Activated CD4-positive, alpha-beta T cell treated with anti-CD3 and anti-CD28 coated beads for 4 hours (primary cell): ENCODE data around the gene HSPA8.
"Not testable (repeated sequence)": the region's sequence is repeated elsewhere in the genome, so short reads cannot be mapped to it uniquely, and the experiment has no call there.

Source experiments
- DNase-seq, 2 donors: peaks; one replicate each; pipeline ENCODE4 v3.0.0-alpha.2; 2020

HSPA8 gene

DNA sequence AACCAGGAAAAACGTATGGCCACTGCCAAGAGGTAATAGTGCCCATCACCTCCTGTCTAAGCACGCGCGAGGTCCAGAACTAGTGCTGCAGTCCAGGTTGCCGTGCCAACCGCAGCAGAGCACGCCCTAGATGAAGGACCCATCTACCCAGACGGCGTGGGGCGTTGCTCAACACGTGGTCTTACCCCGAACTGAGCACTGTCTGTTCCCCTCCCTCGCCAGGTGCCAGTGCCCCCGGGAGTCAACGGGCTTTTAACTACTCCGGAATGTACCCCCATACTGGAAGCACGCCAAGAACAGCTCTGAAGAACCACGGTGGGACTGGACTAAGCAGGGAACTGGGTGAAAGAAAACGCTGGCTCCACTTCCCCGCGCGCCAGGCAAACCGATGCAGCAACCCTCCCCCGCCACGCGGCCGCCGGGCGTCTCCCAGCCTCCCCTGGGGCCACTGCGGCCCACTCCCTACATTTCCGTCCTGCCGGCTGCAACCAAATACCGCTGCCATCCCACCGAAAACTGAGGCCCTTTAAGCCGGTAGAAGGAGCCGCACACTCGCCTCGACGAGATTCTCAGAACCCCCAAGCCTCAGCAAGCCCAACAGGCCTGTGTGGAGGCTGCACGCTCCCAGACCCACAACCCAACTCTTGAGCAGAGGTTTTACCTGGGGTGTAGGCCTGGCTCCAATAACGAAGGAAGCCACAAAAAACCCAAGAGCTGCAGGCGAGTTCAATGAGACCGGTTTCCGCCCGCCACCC lies at the start of gene HSPA8:
TSS of gene HSPA8 (minus strand) at position 734 of the 755 bp plus-strand sequence. CDS start 812 bp downstream, outside the sequence.
- DNase-seq = peak; percentile 58 to 70

DNA sequence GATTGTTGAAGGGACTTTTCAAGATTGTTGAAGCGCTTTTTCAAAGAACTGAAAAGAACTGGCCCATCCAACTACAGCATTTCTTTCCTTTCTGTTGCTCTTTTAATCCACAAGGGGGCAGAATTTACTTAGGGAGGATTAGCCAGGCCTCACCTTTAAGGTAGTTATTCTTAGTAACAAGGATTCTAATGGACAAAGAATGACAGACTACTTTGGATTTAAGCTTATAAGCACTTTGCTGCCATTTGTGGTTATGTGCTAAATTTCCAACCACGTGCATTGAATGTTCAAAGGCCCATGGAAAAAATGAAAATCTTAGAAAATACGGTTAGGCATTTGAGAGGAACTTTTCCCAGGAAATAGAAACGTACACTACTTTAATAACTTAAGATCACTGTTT lies 49.5 kb upstream of the HSPA8 start:
- DNase-seq = no peak

DNA sequence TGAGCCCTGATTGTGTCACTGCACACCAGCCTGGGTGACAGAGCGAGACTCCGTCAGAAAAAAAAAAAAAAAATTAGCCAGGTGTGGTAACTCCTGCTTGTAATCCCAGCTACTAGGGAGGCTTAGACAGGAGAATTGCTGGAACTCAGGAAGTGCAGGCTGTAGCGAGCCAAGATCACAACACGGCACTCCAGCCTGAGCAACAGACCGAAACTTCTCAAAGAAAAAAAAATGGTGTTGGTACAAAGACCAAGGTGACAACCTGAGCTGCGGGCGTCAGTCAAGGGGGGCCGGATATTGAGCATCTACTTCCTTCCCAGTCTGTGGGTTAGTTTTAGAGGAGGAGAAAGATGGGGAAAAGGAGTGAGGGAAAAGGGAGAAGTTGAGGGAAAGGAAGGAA lies 48.5 kb upstream of the HSPA8 start:
- DNase-seq = no peak

DNA sequence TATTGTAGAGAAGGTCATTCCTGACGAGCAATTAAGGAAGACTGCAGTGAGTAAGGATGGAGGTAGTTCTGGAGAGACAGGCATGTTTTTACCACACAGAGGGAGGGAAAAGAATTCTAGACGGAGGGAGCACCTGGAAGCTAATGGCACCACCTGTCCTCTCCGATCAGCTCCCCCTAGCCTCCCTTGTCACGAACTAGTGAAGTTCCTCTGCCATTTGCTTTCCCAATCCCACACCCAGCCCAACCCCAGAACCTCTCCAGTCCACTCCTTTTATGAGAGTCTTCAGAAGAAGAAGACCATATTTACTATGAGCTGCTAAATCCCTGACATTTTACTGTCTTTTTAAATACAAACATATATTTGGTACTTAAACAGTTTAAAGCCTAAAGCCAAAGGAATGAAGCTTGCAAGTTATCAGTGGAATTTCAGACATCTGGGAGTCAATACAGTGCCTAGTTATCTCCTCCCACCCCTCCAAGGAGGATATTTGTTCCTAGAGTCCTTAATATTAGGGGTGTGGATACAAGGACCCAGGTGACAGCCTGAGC lies 46.1 kb upstream of the HSPA8 start:
- no peak for DNase-seq

DNA sequence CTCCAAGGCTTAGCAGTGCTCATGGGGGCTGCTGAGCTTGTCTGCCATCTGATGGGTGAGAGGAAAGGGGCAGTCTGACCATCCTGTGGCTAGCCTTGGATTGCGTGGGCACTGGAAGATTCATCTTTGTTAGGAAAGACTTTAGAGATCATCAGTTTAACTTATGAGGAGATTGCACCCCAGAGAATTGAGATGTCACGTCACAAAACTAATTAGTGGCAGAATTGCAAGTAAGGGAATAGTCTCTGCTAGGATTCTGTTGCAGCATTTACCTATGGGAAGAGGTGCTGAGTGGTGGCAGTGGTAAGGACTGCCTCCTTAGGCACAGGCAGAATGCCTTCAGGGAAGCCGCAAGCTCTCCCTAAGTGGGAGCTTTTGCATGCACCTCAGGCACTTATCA lies 42.8 kb upstream of the HSPA8 start:
- no peak for DNase-seq

DNA sequence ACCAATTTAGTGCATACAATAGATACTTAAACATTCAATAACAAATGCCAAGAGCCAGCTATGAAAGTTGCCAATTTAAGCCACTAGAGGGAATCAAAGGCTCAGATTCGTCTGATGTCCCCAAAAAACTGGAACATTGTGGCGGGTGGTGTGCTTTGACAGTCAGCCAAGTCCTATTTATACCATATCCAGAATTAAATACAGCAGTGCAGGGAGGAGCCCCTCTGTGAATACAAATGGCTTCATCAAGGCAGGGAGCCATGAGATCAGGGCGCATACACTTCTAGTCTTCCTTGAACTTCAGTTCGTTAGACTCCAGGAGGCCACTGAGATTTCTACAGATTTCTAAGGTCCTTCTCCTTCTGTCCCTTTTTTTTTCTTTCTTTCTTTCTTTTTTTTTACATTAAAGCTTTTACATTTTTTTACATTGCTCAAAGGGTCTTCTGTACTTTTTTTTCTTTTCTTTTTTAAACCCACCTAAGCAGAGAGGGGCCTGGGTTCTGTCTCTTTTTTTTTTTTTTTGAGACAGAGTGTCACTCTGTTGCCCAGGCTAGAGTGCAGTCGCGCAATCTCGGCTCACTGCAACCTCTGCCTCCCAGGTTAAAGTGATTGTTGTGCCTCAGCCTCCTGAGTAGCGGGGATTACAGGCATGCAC lies 41.5 kb upstream of the HSPA8 start:
- DNase-seq = peak; percentile 19 to 36

DNA sequence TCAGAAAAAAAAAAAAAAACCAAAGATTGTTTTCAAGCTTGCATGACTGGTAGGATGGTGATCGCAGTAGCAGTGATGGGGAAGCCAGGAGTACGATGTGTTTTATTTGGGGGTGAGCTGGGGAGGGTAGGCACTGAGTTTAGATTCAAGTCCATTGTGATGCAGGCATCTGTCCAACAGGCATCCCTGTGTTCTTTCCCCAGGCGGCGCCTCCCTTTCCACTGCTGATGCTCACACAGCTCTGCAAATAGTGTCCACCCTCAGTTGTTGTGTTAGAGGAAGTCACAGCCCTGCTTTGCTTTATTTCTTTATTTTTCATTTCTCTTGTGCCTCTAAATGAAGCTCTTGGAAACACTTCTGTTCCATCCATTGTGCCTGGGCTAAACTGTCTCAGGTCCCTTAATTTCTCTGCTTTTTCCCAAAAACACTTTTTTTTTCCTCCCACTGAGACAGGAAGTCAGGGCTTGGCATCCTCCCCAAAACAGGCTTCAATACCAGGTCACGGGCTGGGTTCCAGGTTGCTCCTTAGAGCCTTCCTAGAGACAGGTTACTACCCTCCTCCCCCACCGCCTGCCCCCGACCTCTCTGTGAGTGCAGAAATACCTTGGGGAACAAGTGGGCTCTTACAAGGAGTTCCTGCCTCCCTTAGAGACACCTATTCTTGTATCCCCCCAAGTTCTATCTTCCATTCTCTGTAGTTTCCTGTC lies 38.6 kb upstream of the HSPA8 start:
- DNase-seq = no peak

DNA sequence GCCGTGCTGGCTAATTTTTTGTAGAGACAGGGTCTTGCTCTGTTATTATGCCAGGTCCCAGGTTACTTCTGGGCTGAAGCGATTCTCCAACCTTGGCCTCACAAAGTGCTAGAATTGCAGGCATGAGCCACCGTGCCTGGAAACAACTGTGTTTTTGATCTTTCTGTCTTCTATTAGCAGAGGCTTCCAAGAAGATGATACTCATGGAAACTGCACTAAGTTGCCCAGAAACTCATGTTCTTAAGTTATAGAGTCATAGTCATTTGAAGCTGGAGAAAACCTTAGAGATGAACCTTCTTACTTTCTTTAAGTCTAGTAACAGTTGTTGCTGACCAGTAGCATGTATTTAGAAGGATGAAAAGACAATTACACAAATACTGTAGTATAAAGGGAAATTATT lies 37.1 kb upstream of the HSPA8 start:
- no peak for DNase-seq

DNA sequence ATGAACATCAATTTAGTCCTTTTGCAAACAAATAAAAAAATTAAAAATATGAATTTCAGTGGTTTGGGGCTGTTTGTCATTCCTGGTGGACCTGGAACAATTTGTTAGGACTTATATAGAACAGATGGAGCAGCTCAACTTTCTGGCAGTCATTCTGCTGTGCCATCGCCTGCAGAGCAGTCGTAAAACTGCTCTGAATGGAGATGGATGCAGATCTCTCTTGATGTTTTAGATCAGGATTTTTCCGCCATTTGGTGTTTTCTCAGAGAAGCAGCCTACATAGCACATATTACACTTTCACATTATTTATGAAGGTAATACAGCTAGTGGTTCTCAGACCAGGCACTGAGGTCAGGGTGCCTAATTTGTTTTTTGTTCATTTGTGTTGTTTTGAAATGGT lies 31.8 kb upstream of the HSPA8 start:
- no peak for DNase-seq

DNA sequence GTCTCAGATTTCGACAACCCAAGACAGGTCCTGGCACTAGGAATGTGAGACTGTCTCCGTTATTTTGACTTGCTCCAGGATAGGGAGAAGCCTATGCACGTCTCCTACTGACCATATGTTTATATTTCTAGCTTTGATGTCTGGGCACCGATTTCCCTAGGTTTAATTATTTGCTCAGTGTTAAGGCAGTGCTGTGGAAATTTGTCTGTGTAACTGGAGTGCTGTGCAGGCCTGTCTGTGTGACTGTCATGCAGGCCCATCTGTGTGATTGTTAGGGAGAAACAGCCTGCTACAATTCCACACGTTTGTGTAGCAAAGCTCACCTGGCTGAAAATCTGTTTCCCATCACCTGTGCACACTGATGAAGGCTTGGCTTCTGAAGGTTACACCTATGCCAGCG lies 29.6 kb upstream of the HSPA8 start:
- no peak for DNase-seq

DNA sequence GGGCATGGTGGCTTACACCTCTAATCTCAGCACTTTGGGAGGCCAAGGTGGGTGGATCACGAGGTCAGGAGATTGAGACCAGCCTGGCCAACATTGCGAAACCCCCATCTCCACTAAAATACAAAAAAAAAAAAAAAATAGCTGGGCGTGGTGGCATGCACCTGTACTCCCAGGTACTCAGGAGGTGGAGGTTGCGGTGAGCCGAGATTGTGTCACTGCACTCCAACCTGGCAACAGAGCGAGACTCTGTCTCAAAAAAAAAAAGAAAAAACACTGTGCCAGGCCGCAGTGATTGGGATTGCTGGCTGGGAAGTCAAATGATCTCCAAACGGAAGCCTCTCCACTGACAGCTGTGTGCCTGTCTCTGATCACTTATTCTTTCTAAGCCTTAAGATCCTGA lies 28.2 kb upstream of the HSPA8 start:
- not testable (repeated sequence) for DNase-seq

DNA sequence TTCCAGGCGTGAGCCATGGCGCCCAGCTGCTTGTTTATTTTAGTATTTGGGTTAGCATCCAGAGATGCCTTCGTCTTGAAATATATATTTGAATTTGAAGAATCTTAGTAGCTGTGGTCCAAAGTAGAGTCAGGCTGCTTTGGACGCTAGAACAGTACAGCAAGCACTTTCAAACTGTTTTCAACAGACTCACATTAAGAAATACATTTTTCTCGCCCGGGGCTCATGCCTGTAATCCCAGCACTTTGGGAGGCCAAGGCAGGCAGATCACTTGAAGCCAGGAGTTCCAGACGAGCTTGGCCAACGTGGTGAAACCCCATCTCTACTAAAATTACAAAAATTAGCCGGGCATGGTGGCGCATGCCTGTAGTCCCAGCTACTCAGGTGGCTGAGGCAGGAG lies 27.0 kb upstream of the HSPA8 start:
- not testable (repeated sequence) for DNase-seq

DNA sequence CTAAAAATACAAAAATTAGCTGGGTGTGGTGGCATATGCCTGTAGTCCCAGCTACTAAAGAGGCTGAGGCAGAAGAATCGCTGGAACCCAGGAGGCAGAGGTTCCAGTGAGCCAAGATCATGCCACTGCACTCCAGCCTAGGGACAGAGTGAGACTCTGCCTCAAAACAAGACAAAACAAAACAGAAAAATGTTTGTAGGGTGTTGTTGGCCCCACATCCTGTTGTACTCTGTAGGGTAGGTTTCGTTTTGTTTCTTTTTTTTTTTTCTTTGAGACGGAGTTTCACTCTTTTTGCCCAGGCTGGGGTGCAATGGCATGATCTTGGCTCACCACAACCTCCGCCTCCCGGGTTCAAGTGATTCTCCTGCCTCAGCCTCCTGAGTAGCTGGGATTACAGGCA lies 25.7 kb upstream of the HSPA8 start:
- DNase-seq = not testable (repeated sequence)

DNA sequence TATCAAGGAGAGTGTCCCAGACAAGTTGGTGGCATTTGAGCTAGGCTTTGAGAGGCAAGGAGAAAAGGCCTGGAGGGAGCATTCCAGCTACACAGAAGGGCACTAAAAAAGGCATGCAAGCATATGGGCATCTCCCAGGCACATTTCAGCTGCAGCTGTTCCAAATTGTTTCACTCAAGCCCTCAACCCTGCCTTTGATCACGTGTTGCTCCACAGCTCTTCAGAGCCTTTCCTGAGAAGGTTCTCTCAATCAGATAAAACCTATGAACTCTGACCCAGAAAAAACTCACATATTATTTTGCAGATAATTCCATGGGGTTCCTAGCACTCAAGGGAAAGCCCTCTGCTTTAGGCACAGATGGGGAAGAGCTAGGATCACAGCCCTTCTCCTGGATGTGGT lies 24.4 kb upstream of the HSPA8 start:
- DNase-seq = no peak

DNA sequence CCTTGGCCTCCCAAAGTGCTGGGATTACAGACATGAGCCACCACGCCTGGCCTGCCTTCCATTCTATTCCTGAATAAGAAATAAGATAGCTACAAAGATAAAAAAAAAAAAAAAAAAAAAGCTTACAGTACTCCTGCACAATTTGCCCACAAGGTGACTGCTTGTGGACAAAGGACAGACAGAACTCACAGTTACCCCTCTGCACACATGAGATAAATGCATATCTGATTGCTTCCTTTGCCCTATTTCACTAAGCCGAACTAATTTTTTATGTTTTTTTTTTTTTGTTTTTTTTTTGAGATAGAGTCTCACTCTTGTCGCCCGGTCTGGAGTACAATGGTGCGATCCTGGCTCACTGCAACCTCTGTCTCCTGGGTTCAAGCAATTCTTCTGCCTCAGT lies 23.6 kb upstream of the HSPA8 start:
- no peak for DNase-seq

DNA sequence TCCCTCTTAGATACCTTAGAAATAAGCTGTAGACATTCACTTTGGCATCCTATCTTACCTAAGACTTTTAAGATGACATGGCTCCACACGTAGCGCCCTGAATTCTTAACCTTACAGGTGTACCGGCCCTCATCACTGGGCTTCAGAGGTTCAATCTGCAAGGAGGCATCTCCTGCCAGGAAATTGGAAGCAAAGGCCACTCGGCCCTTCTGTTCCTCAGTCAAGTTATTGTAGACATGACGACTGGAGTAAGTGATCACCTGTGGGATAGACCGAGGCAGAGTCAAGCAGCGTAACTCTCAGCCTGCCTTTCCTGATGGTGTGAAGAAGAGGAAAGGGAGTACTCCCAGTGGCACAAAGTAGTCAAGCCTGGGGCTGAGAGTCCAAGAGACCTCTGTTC lies 22.5 kb upstream of the HSPA8 start:
- no peak for DNase-seq

DNA sequence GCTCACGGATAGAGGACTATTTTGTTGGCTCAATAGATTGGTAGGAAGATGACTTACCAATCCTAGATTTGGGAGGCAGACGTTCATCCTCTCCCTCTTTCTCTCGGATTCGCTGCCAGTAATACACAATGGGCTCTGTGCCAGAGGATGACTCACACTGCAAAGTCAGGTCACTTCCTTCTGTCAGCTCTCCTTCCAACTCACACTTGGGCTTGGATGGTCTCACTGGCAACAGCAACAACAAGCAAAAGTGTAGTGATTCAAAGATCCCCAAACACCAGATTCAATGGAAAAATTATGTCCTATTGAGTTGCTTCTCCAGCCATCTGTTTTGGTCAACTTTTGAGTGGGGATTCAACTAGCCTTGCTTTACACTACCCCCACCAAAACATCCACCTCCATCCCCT lies 21.7 kb upstream of the HSPA8 start:
- peak; percentile 73 to 75 for DNase-seq

DNA sequence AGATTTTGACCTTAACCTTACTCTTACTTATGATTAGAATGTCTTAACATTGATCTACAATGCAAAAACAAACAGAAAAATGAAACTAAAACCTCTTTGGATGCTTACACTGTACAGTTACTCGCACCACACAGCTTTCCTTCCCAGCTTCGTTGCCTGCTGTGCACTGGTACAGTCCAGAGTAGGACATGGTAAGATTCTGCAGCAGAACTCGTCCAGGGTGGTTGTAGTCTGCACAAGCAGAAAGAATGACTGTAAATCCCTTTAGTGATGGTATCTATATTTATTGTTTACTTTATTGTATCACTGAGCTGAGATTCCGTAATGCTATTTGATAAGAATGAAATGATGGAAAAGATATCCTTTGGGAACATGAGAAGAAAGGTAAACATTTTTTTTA lies 21.0 kb upstream of the HSPA8 start:
- DNase-seq = no peak

DNA sequence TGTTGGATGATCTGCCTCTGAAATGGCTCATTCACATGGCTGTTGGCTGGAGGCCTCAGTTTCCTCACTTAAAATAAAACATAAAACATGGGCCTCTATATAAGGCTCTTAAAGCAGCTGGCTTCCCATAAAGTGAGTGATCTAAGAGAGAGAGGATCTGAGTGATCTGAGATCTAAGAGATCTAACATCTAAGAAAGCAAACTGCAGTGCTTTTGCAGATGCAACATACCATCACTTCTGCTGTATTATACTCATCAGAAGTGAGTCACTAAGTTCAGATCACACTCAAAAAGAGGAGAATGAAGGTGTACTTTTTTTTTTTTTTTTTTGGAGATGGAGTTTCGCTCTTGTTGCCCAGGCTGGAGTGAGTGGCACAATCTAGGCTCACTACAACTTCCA lies 18.1 kb upstream of the HSPA8 start:
- no peak for DNase-seq

DNA sequence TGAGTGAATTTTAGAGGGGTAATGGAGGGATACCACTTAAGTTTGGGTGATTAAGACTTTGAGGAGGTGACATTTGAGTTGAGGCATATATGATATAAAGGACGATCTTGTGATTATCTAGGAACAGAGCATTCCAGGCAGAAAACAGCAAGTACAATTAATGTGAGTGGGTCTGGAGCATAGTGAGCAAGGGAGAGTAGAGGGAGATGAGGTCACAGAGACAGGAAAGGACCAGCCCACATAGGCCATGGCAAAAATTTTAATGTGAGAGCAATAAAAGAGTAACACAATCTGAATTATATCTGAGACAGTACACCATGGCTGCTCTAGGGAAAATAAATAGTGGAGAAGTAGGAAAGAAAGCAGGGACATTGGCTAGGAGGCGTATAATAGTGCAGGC lies 14.5 kb upstream of the HSPA8 start:
- no peak for DNase-seq

DNA sequence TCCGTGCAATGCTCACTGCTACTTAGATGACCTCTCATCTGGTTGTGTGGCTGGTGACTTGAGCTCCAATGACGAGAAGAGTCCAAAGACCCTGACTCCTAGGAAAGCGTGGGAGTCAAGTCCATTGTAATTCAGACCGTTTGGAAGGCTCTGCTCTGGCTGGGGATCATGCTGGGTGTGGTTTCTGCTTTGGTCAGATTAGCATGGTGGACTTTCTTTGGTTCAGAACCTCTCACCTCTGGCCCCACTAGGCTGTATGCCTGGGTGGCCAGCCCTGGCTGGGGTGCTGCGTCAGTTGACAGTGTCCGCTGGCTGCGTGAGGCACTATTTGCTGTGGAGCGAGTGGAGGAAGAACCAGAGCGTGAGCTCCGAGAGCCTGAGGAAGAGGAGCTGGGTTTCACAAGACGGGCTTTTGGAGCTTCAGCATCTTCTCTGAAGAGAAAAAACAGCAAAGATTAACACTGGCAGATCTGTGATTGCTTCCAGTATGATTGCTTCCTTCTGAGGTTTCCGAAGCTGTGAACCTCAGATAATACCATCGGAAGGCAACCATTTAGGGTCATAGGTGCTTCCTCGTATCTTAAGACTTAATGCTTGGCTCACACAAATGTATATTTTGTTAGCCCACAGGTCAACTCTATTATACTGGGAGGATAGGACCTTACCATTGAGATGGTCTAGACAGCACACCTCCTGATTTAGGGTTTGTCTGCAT lies 11.6 kb upstream of the HSPA8 start:
- DNase-seq = no peak

DNA sequence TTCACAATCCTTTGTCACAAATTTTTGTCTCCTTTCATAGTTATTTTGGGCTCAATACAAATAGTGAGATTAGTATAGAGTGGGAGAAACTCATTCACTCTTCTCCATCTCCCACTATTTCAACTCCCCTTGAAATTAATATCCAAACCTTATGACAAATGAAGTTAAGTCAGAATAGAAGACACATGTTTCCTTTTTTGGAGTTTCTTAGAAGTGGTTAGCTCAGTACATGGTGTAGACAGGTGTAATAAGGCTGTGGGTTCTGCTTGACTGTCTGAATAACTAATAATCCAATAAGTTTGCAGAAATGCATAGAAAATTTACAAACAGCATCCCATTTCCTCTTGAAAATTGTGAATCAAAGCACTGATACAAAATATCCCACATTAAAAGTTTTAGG lies 10.8 kb upstream of the HSPA8 start:
- DNase-seq = no peak

DNA sequence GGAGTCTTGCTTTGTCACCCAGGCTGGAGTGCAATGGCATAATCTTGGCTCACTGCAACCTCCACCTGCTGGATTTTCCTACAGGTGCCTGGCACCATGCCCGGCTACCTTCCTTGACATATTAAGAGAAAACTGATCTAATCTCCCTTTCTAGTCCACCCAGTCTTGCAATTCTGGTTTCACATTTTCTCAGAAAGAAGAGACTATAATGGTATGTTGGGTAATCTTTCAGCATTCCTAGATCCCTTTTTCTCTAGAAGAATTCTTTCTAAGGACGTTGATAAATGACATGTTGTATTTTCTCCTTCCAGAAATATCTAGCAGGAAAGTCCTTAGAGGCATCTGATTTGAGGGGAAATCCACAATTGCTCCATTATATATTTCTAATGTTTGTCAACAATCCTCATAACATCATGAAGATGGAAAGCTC lies 10.4 kb upstream of the HSPA8 start:
- no peak for DNase-seq
